Suprapubic skin (tissue), 4 donors: ENCODE data around the gene TP73. TPM values are rescaled to one million over a fixed set of nuclear protein-coding genes. Genes with fewer than 3 reads are reported as not detected.
A peak's percentile ranks its signal among the peaks of the same experiment; 100 is the strongest.

Source experiments
- DNase-seq, 2 donors: peaks; one replicate each; pipeline ENCODE4 v3.0.0-alpha.2; 2019; ENCODE audit warnings: low spot score in 2 of 2
- H3K27ac ChIP-seq: fragments of 200-600 bp; sonication (generic); one replicate; pipeline ENCODE4 v1.5.1; 2019
- H3K27me3 ChIP-seq: fragments of 200-600 bp; sonication (generic); one replicate; pipeline ENCODE4 v1.5.1; 2019
- H3K36me3 ChIP-seq: fragments of 200-600 bp; sonication (generic); one replicate; pipeline ENCODE4 v1.5.1; 2019
- H3K4me1 ChIP-seq: fragments of 200-600 bp; sonication (generic); one replicate; pipeline ENCODE4 v1.5.1; 2019
- H3K4me3 ChIP-seq: fragments of 200-600 bp; sonication (generic); one replicate; pipeline ENCODE4 v1.5.1; 2019; ENCODE audit warnings: mild to moderate bottlenecking
- H3K9me3 ChIP-seq: fragments of 200-600 bp; sonication (generic); one replicate; pipeline ENCODE4 v1.5.1; 2019
- CTCF ChIP-seq, 2 donors: fragments of 200-600 bp in 1 of 2; fragments of 450-650 bp in 1 of 2; sonication (generic) in 1 of 2; IDR thresholded peaks; one replicate each; pipeline ENCODE4 v1.5.1; 2016 to 2019; ENCODE audit warnings: antibody characterized with exemption in 2 of 2, mild to moderate bottlenecking in 1 of 2, moderate library complexity in 1 of 2
- EP300 ChIP-seq: sonication (generic); formaldehyde crosslinking; IDR thresholded peaks from one replicate; pipeline ENCODE4 v1.6.1; 2017; ENCODE audit warnings: antibody characterized with exemption
- POLR2A ChIP-seq, 2 donors: fragments of 450-650 bp; IDR thresholded peaks; one replicate each; pipeline ENCODE4 v1.6.1; 2017; ENCODE audit warnings: antibody characterized with exemption in 2 of 2, mild to moderate bottlenecking in 2 of 2, moderate library complexity in 2 of 2
- POLR2AphosphoS5 ChIP-seq, 3 donors: sonication (generic); formaldehyde crosslinking; IDR thresholded peaks; one replicate each; pipeline ENCODE4 v1.6.1; 2017; ENCODE audit warnings: antibody characterized with exemption in 3 of 3
- WGBS: methylation state at CpG from one replicate; pipeline ENCODE4 v1.1.5; 2018; 5-methylcytosine and 5-hydroxymethylcytosine counted together
- total RNA-seq, 4 donors: library from RNA; depleted of rRNA; stranded (reverse); fragments of >200 nt; gene quantifications; one replicate each; pipeline ENCODE4 v1.1.0, GENCODE V29; 2016

TP73 gene
- total RNA-seq, 4 donors from 2014 or later, result 8.8 to 24.7 (median 16.9) TPM

- WGBS, result 0% methylated on average over 23 of the region's 108 CpGs
- peaks cover 39% of the 10 kb centered on the region for H3K4me1 ChIP-seq
- no peaks in the 10 kb centered on the region for H3K27me3 ChIP-seq
- DNase-seq, result peak; percentile 99
- H3K27ac ChIP-seq, result peak within 1 kb of the TSS; percentile 87
- peaks cover 27% of the 10 kb centered on the region for H3K36me3 ChIP-seq
- H3K9me3 ChIP-seq, result no peaks in the 10 kb centered on the region
- TF ChIP-seq EP300 (no peak), POLR2A (IDR thresholded peaks at IDR 0.05) (peak in 1 of 2 donors; percentile 15), POLR2AphosphoS5 (IDR thresholded peaks at IDR 0.05) (peak in 2 of 3 donors; percentile 22 to 80)
- peak within 1 kb of the TSS; percentile 76 for H3K4me3 ChIP-seq
Observed at GRCh38 chr1:3624200-3625136, 27.8 kb upstream of the TP73 start, which contains the start of gene TPRG1L. TPRG1L (plus strand) TSS chr1:3625015; CDS start chr1:3625073, 58 bp downstream.

- peaks cover 39% of the 10 kb centered on the region for H3K4me1 ChIP-seq
- TF ChIP-seq POLR2A (IDR thresholded peaks at IDR 0.05) (no peak), EP300 (no peak), CTCF (IDR thresholded peaks at IDR 0.05) (no peak), POLR2AphosphoS5 (IDR thresholded peaks at IDR 0.05) (no peak)
- no peak for DNase-seq
- no peaks in the 10 kb centered on the region for H3K9me3 ChIP-seq
- 9% methylated on average over 22 of the region's 71 CpGs for WGBS
- peak overlapping the region; percentile 76 for H3K4me3 ChIP-seq
- H3K36me3 ChIP-seq, result peaks cover 35% of the 10 kb centered on the region
- H3K27me3 ChIP-seq, result no peaks in the 10 kb centered on the region
- peak overlapping the region; percentile 87 for H3K27ac ChIP-seq
Observed at GRCh38 chr1:3625151-3625907, 27.0 kb upstream of the TP73 start.

GRCh38 chr1:3626025-3626424 lies 26.3 kb upstream of the TP73 start:
- 77% methylated on average over 4 of the region's 4 CpGs for WGBS
- Histone ChIP-seq H3K9me3 (no peaks in the 10 kb centered on the region), H3K4me3 (peak overlapping the region; percentile 76), H3K4me1 (peaks cover 39% of the 10 kb centered on the region), H3K36me3 (peaks cover 42% of the 10 kb centered on the region), H3K27me3 (no peaks in the 10 kb centered on the region), H3K27ac (no peak overlapping the region)
- DNase-seq, result no peak
- no peak for TF ChIP-seq POLR2A (IDR thresholded peaks at IDR 0.05)
- no peak for TF ChIP-seq EP300
- no peak for TF ChIP-seq POLR2AphosphoS5 (IDR thresholded peaks at IDR 0.05)
- TF ChIP-seq CTCF (IDR thresholded peaks at IDR 0.05), result no peak

- Histone ChIP-seq H3K27ac (no peak overlapping the region), H3K4me3 (no peak overlapping the region), H3K4me1 (peaks cover 30% of the 10 kb centered on the region), H3K9me3 (no peaks in the 10 kb centered on the region), H3K27me3 (no peaks in the 10 kb centered on the region), H3K36me3 (peaks cover 59% of the 10 kb centered on the region)
- no peak for DNase-seq
- WGBS, result 96% methylated on average over 26 of the region's 26 CpGs
- TF ChIP-seq POLR2A (IDR thresholded peaks at IDR 0.05) (no peak), CTCF (IDR thresholded peaks at IDR 0.05) (no peak)
Observed at GRCh38 chr1:3627515-3628253, 24.6 kb upstream of the TP73 start.

GRCh38 chr1:3628445-3628844 lies 23.9 kb upstream of the TP73 start:
- Histone ChIP-seq H3K9me3 (no peaks in the 10 kb centered on the region), H3K27ac (no peak overlapping the region), H3K4me1 (peaks cover 23% of the 10 kb centered on the region), H3K36me3 (peaks cover 67% of the 10 kb centered on the region), H3K27me3 (no peaks in the 10 kb centered on the region), H3K4me3 (no peak overlapping the region)
- WGBS, result 89% methylated on average over 9 of the region's 10 CpGs
- TF ChIP-seq POLR2A (IDR thresholded peaks at IDR 0.05), result no peak
- TF ChIP-seq CTCF (IDR thresholded peaks at IDR 0.05), result no peak
- no peak for TF ChIP-seq EP300
- no peak for DNase-seq
